ENCODE results near the gene TENT5A.
A peak's percentile ranks its signal among the peaks of the same experiment; 100 is the strongest.

The TENT5A gene

DNA sequence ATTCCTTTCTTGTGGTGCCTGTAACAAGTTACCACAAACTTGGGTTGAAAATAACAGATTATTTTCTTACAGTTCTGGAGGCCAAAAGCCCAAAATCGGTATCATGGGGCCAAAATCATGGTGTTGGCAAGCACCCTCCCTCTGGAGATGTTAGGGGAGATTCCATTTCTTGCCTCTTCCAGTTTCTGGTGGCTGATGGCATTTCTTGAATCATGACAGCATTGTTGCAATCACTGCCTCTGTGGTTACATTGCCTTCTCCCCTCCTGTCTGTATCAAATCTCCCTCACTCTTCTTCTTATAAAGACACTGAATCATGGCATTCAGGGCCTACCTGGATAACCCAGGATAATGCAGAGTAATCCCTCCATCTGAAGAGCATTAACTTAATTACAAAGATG lies 17.9 kb upstream of the TENT5A start:
- DNase-seq: no peak

- DNase-seq: no peak
These were observed 17.3 kb upstream of the TENT5A start for GRCh38 chr6:81769824-81770223.

DNA sequence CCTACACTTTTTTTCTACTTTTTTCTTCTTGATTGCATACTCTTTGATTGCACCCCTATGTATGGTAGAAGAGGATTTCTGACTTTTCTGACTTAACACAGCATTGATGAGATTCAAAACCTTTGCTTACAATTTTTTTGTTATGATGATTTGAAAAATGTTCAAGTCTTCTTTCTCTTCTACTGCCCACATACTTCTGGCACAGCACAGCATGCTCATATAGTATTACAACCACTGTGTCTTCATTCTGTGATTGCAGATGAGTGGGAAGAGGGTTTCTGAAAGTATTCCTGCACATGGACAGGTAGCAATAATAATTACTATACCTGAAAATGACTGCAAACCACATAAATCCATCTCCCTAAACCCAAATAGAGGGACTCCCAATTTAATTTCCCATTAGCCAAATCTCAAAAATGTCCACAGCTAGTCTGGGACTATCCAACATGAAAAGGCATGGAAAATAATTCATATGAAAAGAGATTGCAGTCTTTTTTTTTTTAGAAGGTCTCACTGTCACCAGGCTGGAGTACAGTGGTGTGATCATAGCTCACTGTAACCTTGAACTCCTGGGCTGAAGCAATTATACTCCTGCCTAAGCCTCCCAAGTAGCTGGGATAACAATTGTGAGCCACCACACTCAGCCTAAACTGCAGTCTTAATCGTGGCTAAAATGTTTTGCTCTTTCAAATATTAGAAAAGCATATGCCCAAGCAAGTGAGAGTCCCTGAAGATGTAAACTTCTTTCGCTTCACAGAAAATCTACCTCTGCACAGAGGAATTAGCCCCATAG lies 15.9 kb upstream of the TENT5A start:
- DNase-seq: no peak

- no peak for DNase-seq
These were observed 14.8 kb upstream of the TENT5A start for GRCh38 chr6:81767163-81767891.

DNA sequence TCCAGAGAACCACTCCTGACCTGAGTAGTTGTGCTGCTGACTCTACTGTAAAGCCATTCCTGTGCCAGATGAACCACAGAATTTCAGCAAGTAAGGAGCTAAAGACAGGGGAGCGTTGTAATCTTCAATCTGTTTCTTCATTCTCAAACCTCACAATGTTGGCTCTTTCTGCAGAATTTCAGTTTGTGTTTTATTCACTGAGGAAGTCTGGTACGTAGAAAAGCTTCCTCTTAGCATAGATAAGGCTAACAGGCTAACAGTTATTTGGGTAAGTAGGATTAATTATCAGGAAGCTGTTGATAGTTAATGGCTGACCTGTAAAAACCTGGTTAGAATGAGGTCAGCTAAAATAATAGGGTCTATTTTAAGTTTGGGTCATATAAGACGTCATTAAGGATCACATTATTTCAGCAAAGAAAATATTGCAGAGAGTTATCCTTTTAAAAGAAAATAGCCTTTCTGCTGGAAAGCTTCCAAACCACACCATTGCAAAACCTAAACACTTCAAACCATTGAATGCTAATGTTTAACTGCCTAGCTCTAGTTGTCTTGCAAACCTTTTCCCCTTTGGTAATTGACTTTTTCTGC lies 14.1 kb upstream of the TENT5A start:
- no peak for DNase-seq

DNA sequence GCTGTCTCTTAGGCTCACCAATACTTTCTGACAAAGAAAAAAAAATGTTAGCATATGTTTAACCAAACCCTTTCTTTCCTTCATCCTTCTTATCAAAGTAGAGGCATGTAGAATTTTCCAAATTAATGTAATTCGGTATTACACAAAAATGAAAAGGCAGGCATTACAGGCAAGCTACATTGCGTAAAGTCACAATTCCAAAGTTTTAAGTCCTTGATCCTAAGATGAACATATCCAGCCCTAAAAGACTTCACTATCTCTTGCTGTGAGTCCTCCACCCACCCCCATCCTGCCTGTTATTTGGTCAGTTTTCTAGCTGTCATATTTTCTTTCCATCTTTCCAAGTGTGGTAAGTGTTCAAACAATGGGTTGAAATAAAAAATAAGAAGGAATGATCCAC lies 12.1 kb upstream of the TENT5A start:
- DNase-seq: no peak

GRCh38 chr6:81763968-81764367 lies 11.5 kb upstream of the TENT5A start:
- no peak for DNase-seq

DNA sequence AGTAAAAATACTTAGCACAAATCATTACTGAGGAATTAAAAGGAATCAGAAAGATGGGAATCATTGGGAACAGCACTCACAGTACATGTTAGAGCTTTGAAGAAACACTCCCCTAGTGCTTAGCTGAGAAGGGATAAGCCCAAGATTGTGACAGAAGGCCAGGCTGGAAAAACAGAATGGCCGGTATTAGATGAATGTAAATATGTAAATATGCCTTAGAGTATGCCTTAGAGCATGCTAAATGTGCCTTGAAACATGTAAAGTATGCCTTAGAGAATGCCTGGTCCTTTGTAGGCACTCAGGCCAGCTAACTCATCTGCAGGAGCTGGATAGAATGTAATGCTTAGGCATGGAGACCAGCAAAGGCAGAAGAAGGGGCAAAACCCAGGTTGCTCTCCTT lies 10.6 kb upstream of the TENT5A start:
- DNase-seq: no peak

DNA sequence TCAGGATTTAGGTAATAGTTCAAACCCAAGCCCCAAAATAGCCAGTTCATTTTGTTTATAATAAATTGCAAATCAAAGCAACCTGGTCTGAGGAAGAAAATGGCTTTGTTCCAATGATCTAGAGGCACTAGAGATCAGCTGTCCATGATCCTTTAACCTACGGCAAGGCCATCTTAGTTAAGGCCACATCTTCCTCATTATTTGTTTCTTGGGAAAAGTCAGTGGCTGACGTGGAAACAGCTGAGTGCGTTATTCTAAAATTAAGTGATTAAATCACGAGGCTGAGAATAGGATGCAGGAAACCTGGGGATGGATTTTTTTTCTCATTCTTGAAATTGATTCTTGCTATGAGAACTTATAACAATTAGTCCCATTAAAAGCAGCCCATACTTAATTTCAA lies 10.1 kb upstream of the TENT5A start:
- DNase-seq: no peak

DNA sequence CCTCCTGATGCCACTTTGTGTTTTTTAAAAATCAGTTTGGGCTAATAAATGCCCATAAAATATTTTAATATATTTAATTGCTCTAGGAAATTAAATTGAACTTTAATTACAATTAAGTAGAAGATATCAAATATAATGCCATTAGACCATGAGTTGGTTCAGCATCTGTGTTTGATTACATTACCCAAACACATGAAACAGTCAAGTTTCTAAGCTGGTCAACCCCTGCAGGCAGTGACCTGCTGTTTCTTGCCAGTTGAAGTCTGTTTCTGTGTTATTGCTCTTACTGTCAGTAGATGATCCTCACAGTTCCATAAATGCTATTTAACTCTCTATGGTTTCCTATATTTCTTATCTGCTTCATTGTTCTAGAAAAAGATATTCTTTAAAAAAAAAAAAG lies 9.7 kb upstream of the TENT5A start:
- DNase-seq: no peak

DNA sequence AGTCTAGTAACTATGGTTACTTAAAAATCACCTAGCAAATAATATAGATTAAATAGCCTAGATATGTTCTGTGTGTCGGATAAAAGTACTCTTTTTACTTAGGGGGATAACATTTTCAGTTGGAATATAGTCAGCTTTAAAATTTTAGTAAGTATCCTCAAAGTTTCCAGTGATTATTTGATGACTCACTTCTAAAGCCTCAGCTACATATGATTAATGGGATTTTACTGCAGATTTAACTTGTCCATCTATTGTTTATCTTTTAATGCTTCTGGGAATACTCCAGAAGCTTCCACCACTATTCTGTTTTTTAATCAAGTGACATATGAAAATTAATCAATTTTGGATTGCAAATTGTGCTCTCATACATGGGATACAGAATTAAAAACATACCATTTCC lies 8.7 kb upstream of the TENT5A start:
- no peak for DNase-seq

GRCh38 chr6:81759782-81760181 lies 7.3 kb upstream of the TENT5A start:
- DNase-seq: no peak

- DNase-seq: no peak
These were observed 5.7 kb upstream of the TENT5A start for GRCh38 chr6:81758221-81758620.

DNA sequence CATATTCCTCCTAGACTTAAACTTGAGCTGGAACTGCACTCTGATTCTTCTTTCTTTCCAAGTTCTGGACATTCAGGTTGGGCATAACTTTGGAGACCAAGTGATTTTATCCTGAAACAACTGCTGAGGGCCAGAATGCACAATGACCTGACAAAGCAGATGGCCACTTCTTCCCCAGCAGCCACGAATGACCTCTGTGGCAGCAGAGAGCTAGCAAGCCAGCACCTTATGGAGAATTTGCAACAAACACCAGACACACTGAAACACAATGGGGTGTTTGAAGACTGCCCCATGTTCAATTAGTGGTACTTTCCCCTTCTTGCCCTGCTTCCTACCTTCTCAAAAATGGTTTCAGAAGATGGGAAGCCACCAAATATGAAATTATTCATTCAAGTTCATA lies 4.2 kb upstream of the TENT5A start:
- no peak for DNase-seq

DNA sequence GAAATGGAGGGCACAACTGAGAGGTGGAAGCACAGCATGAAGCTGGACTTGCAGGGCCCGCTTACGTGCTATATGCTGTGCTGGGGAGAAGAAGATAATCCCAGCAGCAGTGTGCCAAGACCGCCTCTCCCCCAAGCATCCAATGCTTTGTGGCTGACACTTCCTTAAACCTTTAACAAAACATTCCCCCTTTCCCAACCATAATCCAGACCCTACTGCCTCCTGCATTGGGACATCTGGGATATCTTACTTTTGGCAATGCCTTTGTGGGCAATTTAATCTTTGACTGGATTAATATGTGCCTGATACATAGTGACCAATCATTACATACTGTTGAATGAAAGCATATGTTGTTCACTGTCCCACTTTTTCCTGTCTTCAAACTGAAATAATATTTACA lies 3.1 kb upstream of the TENT5A start:
- no peak for DNase-seq

DNA sequence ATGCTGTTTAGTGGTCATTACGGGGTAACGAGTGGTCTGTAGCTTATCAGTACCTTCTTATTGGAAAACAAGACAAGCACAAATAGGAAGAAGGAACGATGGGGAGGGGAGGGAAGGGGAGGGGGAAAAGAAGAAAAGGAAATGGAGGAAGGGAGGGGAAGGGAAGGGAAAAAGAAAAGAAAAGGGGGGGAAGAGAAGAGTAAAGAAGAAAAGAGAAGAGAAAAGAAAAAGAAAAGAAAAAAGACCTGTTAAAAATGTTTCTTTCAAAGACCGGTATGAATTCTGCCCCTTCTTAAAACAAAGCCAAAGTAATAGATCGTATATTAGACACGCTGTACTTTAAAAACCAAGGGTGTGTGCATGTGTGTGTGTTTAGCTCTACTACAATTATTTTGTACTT lies 2.4 kb upstream of the TENT5A start:
- DNase-seq: no peak

DNA sequence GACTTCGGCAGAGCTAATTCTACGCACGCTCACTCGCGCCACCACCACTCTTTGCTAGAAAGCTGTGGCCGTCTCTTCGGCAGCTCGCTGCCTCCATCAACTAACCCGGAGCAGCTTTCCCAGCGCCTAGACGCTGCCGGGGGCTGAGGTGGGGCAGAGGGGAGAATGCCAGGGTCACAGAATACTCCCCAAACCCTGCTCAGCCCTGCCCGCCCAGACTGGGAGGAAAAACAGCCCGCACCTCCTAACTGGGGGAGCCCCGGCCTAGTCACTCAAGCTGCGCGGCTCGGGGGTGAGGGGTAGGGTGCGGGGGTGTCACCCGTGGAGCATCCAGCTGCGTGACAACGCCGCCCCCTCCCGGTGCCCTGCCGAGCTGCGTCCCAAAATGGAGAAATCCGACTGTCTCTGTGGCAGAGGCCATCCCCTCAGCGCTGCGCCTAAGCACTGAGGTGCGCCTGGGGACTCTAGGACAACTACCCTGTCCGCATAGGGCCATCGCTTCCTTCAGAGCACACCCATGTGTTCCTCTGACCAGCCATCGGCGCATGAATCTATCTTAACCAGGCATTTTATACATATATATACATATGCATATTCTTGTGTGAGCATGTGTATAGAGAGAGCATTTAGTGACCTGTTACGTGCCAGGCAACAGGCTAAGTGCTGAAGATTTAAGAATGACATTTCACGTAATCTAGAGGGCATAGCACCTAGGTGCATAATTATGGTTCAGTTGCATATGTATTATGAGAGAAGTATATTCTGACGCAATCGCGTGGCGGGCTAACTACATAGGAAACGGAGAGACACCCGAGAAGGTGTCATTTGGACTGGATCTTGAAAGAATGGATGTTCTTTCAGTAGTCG lies 1.5 kb upstream of the TENT5A start:
- DNase-seq: peak; percentile 86

- peak; percentile 77 for DNase-seq
These were observed 635 bp upstream of the TENT5A start for GRCh38 chr6:81752921-81753710.

GRCh38 chr6:81751388-81752083 lies 945 bp downstream of the TENT5A start:
- peak; percentile 37 for DNase-seq

- no peak for DNase-seq
These were observed 1.6 kb downstream of the TENT5A start for GRCh38 chr6:81750681-81751387.

DNA sequence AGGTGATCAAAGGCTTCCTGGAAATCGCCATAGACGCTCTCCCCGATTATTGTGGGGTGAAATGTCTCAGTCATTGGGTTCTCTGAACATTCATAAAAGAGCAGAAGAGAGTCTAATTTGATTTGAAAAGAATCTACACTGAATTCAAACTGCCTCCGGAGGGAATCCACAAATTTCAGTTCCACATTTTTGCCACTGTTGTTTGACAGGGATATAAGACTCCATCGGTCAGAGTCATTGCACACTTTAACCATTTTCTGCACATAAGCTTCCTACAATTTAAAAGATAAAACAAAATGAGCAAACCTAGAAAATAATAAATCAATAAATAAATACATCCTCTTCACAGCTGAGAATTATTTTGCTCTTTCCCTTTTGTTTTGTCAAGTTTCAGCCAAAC lies 2.3 kb downstream of the TENT5A start:
- DNase-seq: no peak
